Activated B cell treated with CpG ODN at 0.5 μM for 24 hours (primary cell): Measurements from ENCODE around the gene LEO1. TPM values are rescaled to one million over a fixed set of nuclear protein-coding genes. Genes with fewer than 3 reads are reported as not detected.

Experiments used
- ATAC-seq: fragments of 200-7000 bp; cut with Tn5 transposase; one replicate; pipeline ENCODE4 v1.10.0; 2021; ENCODE audit warnings: low read depth, mild to moderate bottlenecking, moderate library complexity
- CTCF ChIA-PET: fragments of 350-600 bp; sonication (Branson Sonifier 250); formaldehyde crosslinking; loops from one replicate; lab custom pipeline; 2021; ENCODE audit warnings: antibody characterized with exemption; lab: Charles Lee
- POLR2A ChIA-PET: fragments of 350-600 bp; sonication (Branson Sonifier 250); formaldehyde crosslinking; loops from one replicate; lab custom pipeline; 2021; ENCODE audit warnings: antibody characterized with exemption; lab: Charles Lee
- DNase-seq: peaks from one replicate; pipeline ENCODE4 v3.0.0; 2022
- H3K27ac Mint-ChIP-seq: one replicate; pipeline ENCODE4 v1.8.0; 2020; ENCODE audit warnings: mixed read lengths
- H3K27me3 Mint-ChIP-seq: one replicate; pipeline ENCODE4 v1.8.0; 2021; ENCODE audit warnings: mixed read lengths
- H3K36me3 Mint-ChIP-seq: one replicate; pipeline ENCODE4 v1.8.0; 2021; ENCODE audit warnings: low read depth, mixed read lengths
- H3K4me1 Mint-ChIP-seq: one replicate; pipeline ENCODE4 v1.8.0; 2021; ENCODE audit warnings: mixed read lengths
- H3K4me3 Mint-ChIP-seq: one replicate; pipeline ENCODE4 v1.8.0; 2020; ENCODE audit warnings: mild to moderate bottlenecking, mixed read lengths
- H3K9me3 Mint-ChIP-seq: one replicate; pipeline ENCODE4 v1.8.0; 2020; ENCODE audit warnings: mixed read lengths
- intact Hi-C: fragments of 100-400 bp; cut with micrococcal nuclease; formaldehyde crosslinking; loops from one replicate; pipeline ENCODE4 v1.15.1; 2024
- total RNA-seq: library from RNA; stranded (reverse); gene quantifications from 2 replicates; pipeline ENCODE4 v1.2.3, GENCODE V29; 2022
- TF ChIP-seq, protein P1 (sequence below): fragments of 200-600 bp; IDR thresholded peaks from one replicate; pipeline ENCODE4 v1.8.0; 2022; ENCODE audit warnings: antibody characterized with exemption, mild to moderate bottlenecking

The LEO1 gene
- total RNA-seq, 1 donor from 2014 or later, result 19.1 TPM

DNA sequence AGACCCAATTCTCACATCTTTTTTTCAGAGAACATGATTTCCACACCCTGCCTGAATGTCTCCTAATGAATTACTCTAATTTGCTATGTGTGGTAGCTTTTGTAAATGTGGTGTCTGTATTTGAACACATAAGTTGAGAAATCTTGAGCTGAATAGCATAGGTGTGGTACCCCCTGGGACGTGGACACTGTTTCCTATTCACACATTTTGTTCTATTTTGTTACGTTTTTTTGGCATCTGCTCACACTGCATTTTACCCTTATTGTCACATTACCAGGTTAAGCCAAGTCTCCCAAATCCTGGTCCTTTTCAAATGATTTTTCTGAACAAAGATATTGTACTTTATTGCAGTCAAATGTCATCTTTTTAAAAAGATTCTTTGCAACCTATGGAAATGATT, 40.6 kb upstream of the LEO1 start:
- TF ChIP-seq, protein P1, sequence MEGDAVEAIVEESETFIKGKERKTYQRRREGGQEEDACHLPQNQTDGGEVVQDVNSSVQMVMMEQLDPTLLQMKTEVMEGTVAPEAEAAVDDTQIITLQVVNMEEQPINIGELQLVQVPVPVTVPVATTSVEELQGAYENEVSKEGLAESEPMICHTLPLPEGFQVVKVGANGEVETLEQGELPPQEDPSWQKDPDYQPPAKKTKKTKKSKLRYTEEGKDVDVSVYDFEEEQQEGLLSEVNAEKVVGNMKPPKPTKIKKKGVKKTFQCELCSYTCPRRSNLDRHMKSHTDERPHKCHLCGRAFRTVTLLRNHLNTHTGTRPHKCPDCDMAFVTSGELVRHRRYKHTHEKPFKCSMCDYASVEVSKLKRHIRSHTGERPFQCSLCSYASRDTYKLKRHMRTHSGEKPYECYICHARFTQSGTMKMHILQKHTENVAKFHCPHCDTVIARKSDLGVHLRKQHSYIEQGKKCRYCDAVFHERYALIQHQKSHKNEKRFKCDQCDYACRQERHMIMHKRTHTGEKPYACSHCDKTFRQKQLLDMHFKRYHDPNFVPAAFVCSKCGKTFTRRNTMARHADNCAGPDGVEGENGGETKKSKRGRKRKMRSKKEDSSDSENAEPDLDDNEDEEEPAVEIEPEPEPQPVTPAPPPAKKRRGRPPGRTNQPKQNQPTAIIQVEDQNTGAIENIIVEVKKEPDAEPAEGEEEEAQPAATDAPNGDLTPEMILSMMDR, result no peak
- Mint-ChIP-seq H3K36me3 (no peaks in the 10 kb centered on the region), H3K27ac (no peak overlapping the region), H3K27me3 (no peaks in the 10 kb centered on the region), H3K9me3 (no peaks in the 10 kb centered on the region), H3K4me1 (peaks cover 17% of the 10 kb centered on the region), H3K4me3 (no peak overlapping the region)
- DNase-seq (no peak), ATAC-seq (no peak)
- ChIA-PET CTCF (no interaction called here), POLR2A (no interaction called here)
- intact Hi-C loops, result no loop called here

DNA sequence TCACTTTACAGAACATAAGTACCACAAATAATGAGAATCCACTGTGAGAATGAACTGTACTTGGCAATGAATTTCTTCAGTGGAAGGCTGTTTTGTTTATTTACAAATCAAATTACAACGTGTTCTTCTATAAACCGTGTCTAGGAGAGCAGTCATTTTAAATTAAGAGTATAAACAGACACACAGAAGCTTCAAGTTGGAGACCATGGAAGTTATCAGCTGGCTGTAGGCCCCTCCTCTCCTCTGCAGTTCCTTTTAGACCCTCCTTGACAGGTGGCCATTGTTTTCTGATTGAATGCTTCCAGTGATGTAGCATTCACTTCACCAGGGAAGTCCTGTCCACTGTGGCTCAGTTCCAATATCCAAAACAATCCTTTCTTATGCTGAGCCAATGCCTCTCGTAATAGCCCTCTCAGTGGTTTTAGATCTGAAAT, 40.1 kb upstream of the LEO1 start:
- ATAC-seq (no peak), DNase-seq (no peak)
- Mint-ChIP-seq H3K9me3 (no peaks in the 10 kb centered on the region), H3K27me3 (no peaks in the 10 kb centered on the region), H3K4me3 (no peak overlapping the region), H3K36me3 (no peaks in the 10 kb centered on the region), H3K4me1 (peaks cover 21% of the 10 kb centered on the region), H3K27ac (no peak overlapping the region)
- ChIA-PET CTCF (no interaction called here), POLR2A (interaction anchor here (0.7 kb wide), 1 partner anchor 168 kb away, joined by 3 read pairs; no protein-coding TSS in a partner anchor)
- TF ChIP-seq, protein P1, result no peak
- intact Hi-C loops, result no loop called here

DNA sequence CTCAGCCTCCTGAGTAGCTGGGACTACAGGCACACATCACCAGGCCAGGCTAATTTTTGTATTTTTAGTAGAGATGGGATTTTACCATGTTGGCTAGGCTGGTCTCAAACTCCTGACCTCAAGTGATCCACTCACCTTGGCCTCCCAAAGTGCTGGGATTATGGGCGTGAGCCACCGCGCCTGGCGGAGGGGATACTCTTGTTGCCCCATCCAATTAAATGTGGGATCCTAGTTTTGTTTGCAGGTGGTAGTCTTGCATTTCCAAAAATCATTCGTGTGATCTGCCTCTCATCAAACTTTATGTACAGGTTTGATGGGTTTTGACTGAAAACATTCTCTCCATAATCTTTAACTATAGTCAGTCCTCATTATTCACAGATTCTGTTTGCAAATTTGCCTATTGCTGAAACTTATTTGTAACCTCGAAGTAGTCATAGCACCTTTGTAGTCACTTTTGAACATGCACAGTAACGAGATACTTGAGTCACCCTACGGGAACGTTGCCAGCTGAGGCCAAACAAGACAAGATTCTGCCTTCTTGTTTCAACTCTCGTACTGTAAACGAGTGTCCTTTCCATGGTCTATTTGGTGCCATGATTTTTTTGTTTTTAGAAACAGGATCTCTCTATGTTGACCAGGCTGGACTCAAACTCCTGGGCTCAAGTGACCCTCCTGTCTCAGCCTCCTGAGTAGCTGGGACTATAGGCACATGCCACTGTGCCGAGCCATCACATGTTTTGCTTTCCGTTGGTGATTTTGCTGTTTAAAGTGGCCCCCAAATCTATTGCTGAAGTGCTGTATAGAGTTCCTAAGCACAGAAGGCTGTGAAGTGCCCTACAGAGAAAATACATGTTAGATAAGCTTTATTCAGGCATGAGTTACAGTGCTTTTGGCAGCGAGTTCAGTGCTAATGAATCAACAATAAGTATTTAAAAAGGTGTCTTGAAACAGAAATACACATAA, 39.3 kb upstream of the LEO1 start:
- no peak for DNase-seq
- ChIA-PET CTCF (interaction anchor here (0.7 kb wide), 1 partner anchor 39 kb away, joined by 3 read pairs; no protein-coding TSS in a partner anchor), POLR2A (interaction anchor here (0.7 kb wide), 1 partner anchor 169 kb away, joined by 3 read pairs; no protein-coding TSS in a partner anchor)
- ATAC-seq, result no peak
- Mint-ChIP-seq H3K36me3 (no peaks in the 10 kb centered on the region), H3K27ac (no peak overlapping the region), H3K27me3 (no peaks in the 10 kb centered on the region), H3K4me3 (no peak overlapping the region), H3K4me1 (peaks cover 29% of the 10 kb centered on the region), H3K9me3 (no peaks in the 10 kb centered on the region)
- TF ChIP-seq, protein P1, result no peak
- intact Hi-C loops, result no loop called here

DNA sequence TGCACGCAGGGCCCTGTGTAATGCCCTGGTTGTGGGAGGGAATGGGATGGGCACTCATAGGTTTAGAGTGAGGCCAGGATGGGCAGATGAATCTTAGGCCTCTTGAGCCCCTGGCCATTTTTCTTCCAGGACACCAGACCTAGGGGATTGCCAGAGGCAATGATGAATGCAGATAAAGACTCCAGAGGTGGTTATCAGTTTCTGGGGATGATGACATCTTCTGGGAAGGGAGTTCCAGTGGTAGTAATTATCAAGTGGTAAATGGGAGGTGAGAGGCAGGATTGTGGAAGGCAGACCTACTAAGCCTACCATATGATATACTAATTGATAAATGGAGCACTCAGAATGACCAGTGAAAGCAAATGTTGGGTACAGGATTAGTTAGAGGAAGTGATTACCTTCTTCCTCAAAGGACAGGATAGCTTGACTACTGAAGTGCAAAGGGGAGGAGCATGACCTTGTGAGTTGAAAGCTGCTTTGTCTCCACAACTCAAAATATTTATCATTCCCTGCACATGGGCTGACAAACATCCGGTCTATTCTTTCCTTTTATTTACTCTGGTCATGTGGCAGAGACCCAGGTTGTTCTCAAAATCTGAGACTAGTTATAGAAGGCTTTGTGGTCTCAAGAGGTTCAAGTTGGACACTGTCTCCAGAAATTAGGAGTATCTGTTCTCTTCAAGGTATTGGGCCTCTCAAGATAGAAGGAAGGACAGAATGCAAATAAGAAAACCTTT, 37.3 kb upstream of the LEO1 start:
- no peaks in the 10 kb centered on the region for H3K27me3 Mint-ChIP-seq
- no peak for DNase-seq
- H3K36me3 Mint-ChIP-seq, result no peaks in the 10 kb centered on the region
- intact Hi-C loops, result no loop called here
- TF ChIP-seq, protein P1, result no peak
- peaks cover 35% of the 10 kb centered on the region for H3K4me1 Mint-ChIP-seq
- no peak overlapping the region for H3K4me3 Mint-ChIP-seq
- no peak overlapping the region for H3K27ac Mint-ChIP-seq
- H3K9me3 Mint-ChIP-seq, result no peaks in the 10 kb centered on the region
- ChIA-PET CTCF (no interaction called here), POLR2A (interaction anchor here (0.6 to 1.2 kb wide), 2 partner anchors 12 to 211 kb away, joined by 3 to 4 read pairs; no protein-coding TSS in a partner anchor)
- ATAC-seq, result peak; percentile 65

DNA sequence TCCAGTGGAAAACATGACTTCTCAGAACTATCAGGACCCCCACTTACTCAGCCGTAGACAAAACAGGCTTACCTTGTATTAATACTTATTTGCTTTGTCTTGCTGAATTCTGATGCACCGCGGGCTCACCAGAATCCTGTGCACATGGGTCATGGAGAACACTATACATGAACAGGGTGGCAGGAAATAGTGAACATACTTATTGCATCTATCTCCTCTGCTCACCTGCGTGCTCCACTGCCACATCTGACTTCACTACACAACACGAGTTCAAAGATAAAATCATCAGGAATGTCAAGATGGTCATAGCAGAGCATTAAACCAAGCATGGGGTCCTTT, 36.8 kb upstream of the LEO1 start:
- H3K27me3 Mint-ChIP-seq, result no peaks in the 10 kb centered on the region
- DNase-seq (no peak), ATAC-seq (no peak)
- TF ChIP-seq, protein P1, result no peak
- peaks cover 35% of the 10 kb centered on the region for H3K4me1 Mint-ChIP-seq
- H3K4me3 Mint-ChIP-seq, result no peak overlapping the region
- no peaks in the 10 kb centered on the region for H3K36me3 Mint-ChIP-seq
- intact Hi-C loops, result no loop called here
- H3K9me3 Mint-ChIP-seq, result no peaks in the 10 kb centered on the region
- ChIA-PET POLR2A (no interaction called here), CTCF (no interaction called here)
- no peak overlapping the region for H3K27ac Mint-ChIP-seq
